Measurements from ENCODE around the gene ARMC9. TPM values are rescaled to one million over a fixed set of nuclear protein-coding genes. Genes with fewer than 3 reads are reported as not detected.

Gene ARMC9
- total RNA-seq, 2 donors from 2014 or later = 6.9 to 10.1 TPM

DNA sequence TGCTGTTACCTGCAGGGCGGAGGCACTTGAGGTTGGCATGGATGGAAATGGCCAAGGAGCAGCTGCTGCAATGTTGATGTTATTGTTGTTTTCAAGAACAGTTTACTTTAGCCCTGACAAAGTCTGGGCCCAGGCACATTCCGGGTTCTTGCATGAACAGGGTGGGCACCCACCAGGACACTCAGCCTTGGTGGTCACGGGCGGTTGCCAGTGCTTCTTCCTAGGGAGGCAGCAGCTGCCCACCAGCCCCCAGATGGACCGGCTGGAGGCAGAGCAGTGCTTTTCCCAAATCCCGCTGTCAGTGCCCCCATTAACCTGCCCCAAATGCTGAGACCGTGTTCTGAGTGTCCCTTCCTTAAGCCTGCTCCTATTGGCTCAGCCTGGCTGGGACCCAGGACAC is 158.6 kb downstream of the ARMC9 start:
- DNase-seq (no peak), ATAC-seq (no peak)
- no peak overlapping the region for H3K27ac ChIP-seq
- 94 to 98% methylated on average over 4 to 7 of the region's 7 CpGs for WGBS, 2 donors
- H3K4me1 ChIP-seq = peaks cover 10% of the 10 kb centered on the region
- intact Hi-C loops (cut with DNase I) = no loop called here
- TF ChIP-seq, protein P1, sequence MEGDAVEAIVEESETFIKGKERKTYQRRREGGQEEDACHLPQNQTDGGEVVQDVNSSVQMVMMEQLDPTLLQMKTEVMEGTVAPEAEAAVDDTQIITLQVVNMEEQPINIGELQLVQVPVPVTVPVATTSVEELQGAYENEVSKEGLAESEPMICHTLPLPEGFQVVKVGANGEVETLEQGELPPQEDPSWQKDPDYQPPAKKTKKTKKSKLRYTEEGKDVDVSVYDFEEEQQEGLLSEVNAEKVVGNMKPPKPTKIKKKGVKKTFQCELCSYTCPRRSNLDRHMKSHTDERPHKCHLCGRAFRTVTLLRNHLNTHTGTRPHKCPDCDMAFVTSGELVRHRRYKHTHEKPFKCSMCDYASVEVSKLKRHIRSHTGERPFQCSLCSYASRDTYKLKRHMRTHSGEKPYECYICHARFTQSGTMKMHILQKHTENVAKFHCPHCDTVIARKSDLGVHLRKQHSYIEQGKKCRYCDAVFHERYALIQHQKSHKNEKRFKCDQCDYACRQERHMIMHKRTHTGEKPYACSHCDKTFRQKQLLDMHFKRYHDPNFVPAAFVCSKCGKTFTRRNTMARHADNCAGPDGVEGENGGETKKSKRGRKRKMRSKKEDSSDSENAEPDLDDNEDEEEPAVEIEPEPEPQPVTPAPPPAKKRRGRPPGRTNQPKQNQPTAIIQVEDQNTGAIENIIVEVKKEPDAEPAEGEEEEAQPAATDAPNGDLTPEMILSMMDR (IDR thresholded peaks at IDR 0.05) = no peak
- TF ChIP-seq POLR2A (IDR thresholded peaks at IDR 0.05) = no peak
- no peaks in the 10 kb centered on the region for H3K9me3 ChIP-seq
- no peak overlapping the region for H3K4me3 ChIP-seq
- no peaks in the 10 kb centered on the region for H3K27me3 ChIP-seq
- no peaks in the 10 kb centered on the region for H3K36me3 ChIP-seq (replicated peaks in 1 of 2; ENCODE audit: insufficient read depth in 1 of 2, low read depth in 2 of 2)

DNA sequence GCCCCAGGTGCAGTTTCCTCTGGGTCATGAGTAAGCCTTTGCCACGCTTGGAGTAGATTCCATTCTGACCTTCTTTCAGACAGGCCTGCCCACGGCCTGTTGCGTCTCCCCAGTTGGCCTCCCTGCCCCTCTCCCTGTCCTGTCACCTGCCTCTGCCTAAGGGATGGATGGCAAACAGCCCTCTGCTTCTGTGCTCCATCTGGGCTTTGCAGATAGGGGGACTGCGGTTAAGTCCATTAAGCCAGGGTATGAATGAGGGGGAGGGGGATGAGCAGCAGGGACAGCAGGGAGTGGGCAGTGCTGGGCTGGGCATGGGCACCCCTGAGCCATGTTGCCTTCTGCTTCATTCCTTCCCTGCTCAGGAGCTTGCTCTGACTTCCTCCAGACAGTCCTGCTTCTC is 159.5 kb downstream of the ARMC9 start:
- 97% methylated on average over 3 to 4 of the region's 4 CpGs for WGBS, 2 donors
- peaks cover 10% of the 10 kb centered on the region for H3K4me1 ChIP-seq
- intact Hi-C loops (cut with DNase I) = no loop called here
- no peak overlapping the region for H3K4me3 ChIP-seq
- H3K27me3 ChIP-seq = no peaks in the 10 kb centered on the region
- no peak overlapping the region for H3K27ac ChIP-seq
- no peaks in the 10 kb centered on the region for H3K36me3 ChIP-seq (replicated peaks in 1 of 2; ENCODE audit: insufficient read depth in 1 of 2, low read depth in 2 of 2)
- DNase-seq (no peak), ATAC-seq (no peak)
- H3K9me3 ChIP-seq = no peaks in the 10 kb centered on the region
- TF ChIP-seq, protein P1 (IDR thresholded peaks at IDR 0.05) = no peak
- TF ChIP-seq POLR2A (IDR thresholded peaks at IDR 0.05) = no peak

DNA sequence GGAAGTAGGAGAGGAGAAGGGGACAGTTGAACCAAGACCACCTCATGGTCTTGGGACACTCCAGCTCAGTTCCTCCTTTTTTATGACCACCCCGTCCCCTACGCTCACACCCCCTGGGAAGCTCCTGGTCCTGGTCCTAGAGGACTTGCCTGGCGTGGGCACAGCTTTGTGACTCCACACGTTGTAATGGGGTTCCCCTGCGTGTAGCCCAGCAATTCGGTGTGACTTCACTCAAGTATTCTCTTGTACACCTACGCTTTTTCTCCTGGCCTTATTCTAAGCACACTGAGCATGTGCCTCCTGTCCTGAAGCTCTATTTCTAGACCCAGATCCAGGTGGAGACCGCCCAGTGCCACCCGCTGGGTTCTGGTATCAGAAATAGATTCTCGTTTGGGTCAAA is 161.0 kb downstream of the ARMC9 start:
- Histone ChIP-seq H3K4me3 (no peak overlapping the region), H3K4me1 (peaks cover 10% of the 10 kb centered on the region), H3K9me3 (no peaks in the 10 kb centered on the region), H3K27ac (no peak overlapping the region), H3K27me3 (no peaks in the 10 kb centered on the region), H3K36me3 (replicated peaks in 1 of 2; ENCODE audit: insufficient read depth in 1 of 2, low read depth in 2 of 2) (no peaks in the 10 kb centered on the region)
- TF ChIP-seq POLR2A (IDR thresholded peaks at IDR 0.05) = no peak
- TF ChIP-seq, protein P1 (IDR thresholded peaks at IDR 0.05) = no peak
- ATAC-seq (no peak), DNase-seq (no peak)
- intact Hi-C loops (cut with DNase I) = no loop called here
- 90 to 97% methylated on average over 10 of the region's 10 CpGs for WGBS, 2 donors

DNA sequence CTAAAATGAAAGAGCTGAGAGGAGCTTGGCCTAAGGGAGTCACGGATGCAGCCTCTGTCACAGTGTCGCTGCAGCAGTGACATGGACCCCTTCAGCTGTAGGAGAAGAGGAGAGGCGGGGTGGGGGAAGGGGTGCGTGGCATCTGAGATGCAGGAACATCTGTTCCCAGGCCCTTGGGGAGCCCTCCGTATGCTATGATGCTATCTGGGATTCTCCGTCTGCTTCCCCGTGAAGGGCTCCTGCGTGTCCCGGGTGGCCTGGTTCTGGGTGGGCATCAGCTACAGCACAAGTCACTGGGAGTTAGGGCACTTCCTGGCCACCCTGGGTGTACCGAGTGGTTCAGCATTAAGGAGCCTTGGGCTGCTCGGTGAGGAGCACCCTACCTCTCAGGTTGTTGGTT is 161.5 kb downstream of the ARMC9 start:
- 84 to 96% methylated on average over 5 to 11 of the region's 11 CpGs for WGBS, 2 donors
- Histone ChIP-seq H3K4me1 (peaks cover 10% of the 10 kb centered on the region), H3K36me3 (replicated peaks in 1 of 2; ENCODE audit: insufficient read depth in 1 of 2, low read depth in 2 of 2) (no peaks in the 10 kb centered on the region), H3K9me3 (no peaks in the 10 kb centered on the region), H3K4me3 (no peak overlapping the region), H3K27me3 (no peaks in the 10 kb centered on the region), H3K27ac (no peak overlapping the region)
- intact Hi-C loops (cut with DNase I) = no loop called here
- ATAC-seq = no peak
- TF ChIP-seq POLR2A (IDR thresholded peaks at IDR 0.05) = no peak
- TF ChIP-seq, protein P1 (IDR thresholded peaks at IDR 0.05) = no peak
- DNase-seq = no peak

DNA sequence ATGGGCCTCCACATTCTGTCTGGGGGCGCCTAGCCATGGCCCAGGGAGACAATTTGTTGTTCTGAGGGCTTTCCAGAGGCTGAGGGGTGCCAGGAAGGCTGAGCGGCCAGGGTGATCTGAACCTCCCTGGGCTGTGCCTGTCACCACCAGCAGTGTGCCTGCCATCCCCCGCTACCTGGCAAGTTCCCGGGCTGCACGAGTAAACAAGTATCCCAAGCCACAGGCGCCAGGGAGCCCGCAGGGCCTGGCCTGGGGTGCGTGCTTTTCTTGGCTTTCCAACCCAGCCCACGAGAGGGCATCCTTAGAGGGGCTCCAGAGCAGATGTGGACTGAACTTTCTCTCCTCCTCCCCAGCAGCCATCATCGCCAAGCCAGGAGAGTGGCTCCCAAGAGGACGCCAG is 162.0 kb downstream of the ARMC9 start:
- WGBS, 2 donors = 92% methylated on average over 9 of the region's 11 CpGs; no CpG with 5 or more reads in 1 of the 2 donors
- ATAC-seq (no peak), DNase-seq (no peak)
- intact Hi-C loops (cut with DNase I) = no loop called here
- Histone ChIP-seq H3K36me3 (replicated peaks in 1 of 2; ENCODE audit: insufficient read depth in 1 of 2, low read depth in 2 of 2) (no peaks in the 10 kb centered on the region), H3K9me3 (no peaks in the 10 kb centered on the region), H3K4me1 (peaks cover 10% of the 10 kb centered on the region), H3K4me3 (no peak overlapping the region), H3K27ac (no peak overlapping the region), H3K27me3 (no peaks in the 10 kb centered on the region)
- TF ChIP-seq POLR2A (IDR thresholded peaks at IDR 0.05) = no peak

All from body of pancreas (tissue), 4 donors.